Parathyroid adenoma (tissue), 2 donors: Measurements from ENCODE around the gene USP10.

Source experiments
- H2AFZ ChIP-seq: fragments of 300-600 bp; sonication (generic); one replicate; pipeline ENCODE4 v1.7.0; 2017; ENCODE audit warnings: antibody characterized with exemption, mild to moderate bottlenecking
- H3K27ac ChIP-seq: fragments of 300-600 bp; sonication (generic); one replicate; pipeline ENCODE4 v1.7.0; 2017
- H3K27me3 ChIP-seq: fragments of 300-600 bp; sonication (generic); one replicate; pipeline ENCODE4 v1.7.0; 2017; ENCODE audit warnings: low read length; ENCODE audit not compliant: control insufficient read depth, insufficient read depth
- H3K36me3 ChIP-seq: fragments of 300-600 bp; sonication (generic); one replicate; pipeline ENCODE4 v1.7.0; 2017; ENCODE audit warnings: low read length; ENCODE audit not compliant: control insufficient read depth, insufficient read depth
- H3K4me1 ChIP-seq: fragments of 300-600 bp; sonication (generic); one replicate; pipeline ENCODE4 v1.7.0; 2017; ENCODE audit warnings: control low read depth
- H3K4me2 ChIP-seq: fragments of 300-600 bp; sonication (generic); one replicate; pipeline ENCODE4 v1.7.0; 2017; ENCODE audit warnings: low read length
- H3K4me3 ChIP-seq: fragments of 300-600 bp; sonication (generic); one replicate; pipeline ENCODE4 v1.7.0; 2017; ENCODE audit warnings: low read depth, low read length
- H3K79me2 ChIP-seq: fragments of 300-600 bp; sonication (generic); one replicate; pipeline ENCODE4 v1.7.0; 2017; ENCODE audit warnings: control low read depth
- H3K9ac ChIP-seq: fragments of 300-600 bp; sonication (generic); one replicate; pipeline ENCODE4 v1.7.0; 2017; ENCODE audit warnings: mild to moderate bottlenecking
- H3K9me3 ChIP-seq: fragments of 300-600 bp; sonication (generic); one replicate; pipeline ENCODE4 v1.7.0; 2017; ENCODE audit warnings: low read length; ENCODE audit not compliant: control insufficient read depth
- CTCF ChIP-seq: fragments of 300-600 bp; sonication (generic); IDR thresholded peaks from one replicate; pipeline ENCODE4 v1.7.0; 2017; ENCODE audit warnings: antibody characterized with exemption, mild to moderate bottlenecking
- donor health status: primary hyperparathyroidism.

Gene USP10

GRCh38 chr16:84654998-84655397, 44.8 kb upstream of the USP10 start:
- no peak overlapping the region for H3K4me2 ChIP-seq
- no peaks in the 10 kb centered on the region for H3K27me3 ChIP-seq
- no peak overlapping the region for H2AFZ ChIP-seq
- no peaks in the 10 kb centered on the region for H3K9me3 ChIP-seq
- TF ChIP-seq CTCF, result no peak
- H3K36me3 ChIP-seq, result no peaks in the 10 kb centered on the region
- H3K4me3 ChIP-seq, result no peak overlapping the region
- H3K4me1 ChIP-seq, result peaks cover 5% of the 10 kb centered on the region
- H3K9ac ChIP-seq, result no peak overlapping the region
- no peak overlapping the region for H3K27ac ChIP-seq
- peaks cover 15% of the 10 kb centered on the region for H3K79me2 ChIP-seq

- Histone ChIP-seq H3K4me2 (no peak overlapping the region), H3K4me3 (no peak overlapping the region), H3K27me3 (no peaks in the 10 kb centered on the region), H2AFZ (no peak overlapping the region), H3K36me3 (no peaks in the 10 kb centered on the region), H3K4me1 (no peaks in the 10 kb centered on the region), H3K79me2 (peaks cover 13% of the 10 kb centered on the region), H3K9ac (no peak overlapping the region), H3K9me3 (no peaks in the 10 kb centered on the region), H3K27ac (no peak overlapping the region)
- no peak for TF ChIP-seq CTCF
Measured at GRCh38 chr16:84656649-84657048, 43.2 kb upstream of the USP10 start.

GRCh38 chr16:84657229-84657837, 42.5 kb upstream of the USP10 start:
- no peaks in the 10 kb centered on the region for H3K36me3 ChIP-seq
- H3K4me3 ChIP-seq, result no peak overlapping the region
- H3K4me2 ChIP-seq, result no peak overlapping the region
- H2AFZ ChIP-seq, result no peak overlapping the region
- no peaks in the 10 kb centered on the region for H3K27me3 ChIP-seq
- H3K79me2 ChIP-seq, result peaks cover 13% of the 10 kb centered on the region
- H3K27ac ChIP-seq, result no peak overlapping the region
- no peak for TF ChIP-seq CTCF
- no peaks in the 10 kb centered on the region for H3K9me3 ChIP-seq
- H3K4me1 ChIP-seq, result no peaks in the 10 kb centered on the region
- no peak overlapping the region for H3K9ac ChIP-seq

GRCh38 chr16:84658690-84659089, 41.1 kb upstream of the USP10 start:
- peaks cover 11% of the 10 kb centered on the region for H3K79me2 ChIP-seq
- no peak overlapping the region for H2AFZ ChIP-seq
- no peaks in the 10 kb centered on the region for H3K36me3 ChIP-seq
- H3K27me3 ChIP-seq, result no peaks in the 10 kb centered on the region
- no peak overlapping the region for H3K27ac ChIP-seq
- H3K9ac ChIP-seq, result no peak overlapping the region
- no peaks in the 10 kb centered on the region for H3K9me3 ChIP-seq
- TF ChIP-seq CTCF, result no peak
- H3K4me3 ChIP-seq, result no peak overlapping the region
- H3K4me2 ChIP-seq, result no peak overlapping the region
- no peaks in the 10 kb centered on the region for H3K4me1 ChIP-seq

- no peak for TF ChIP-seq CTCF
- no peaks in the 10 kb centered on the region for H3K4me1 ChIP-seq
- H3K27me3 ChIP-seq, result no peaks in the 10 kb centered on the region
- H3K9ac ChIP-seq, result no peak overlapping the region
- H3K4me2 ChIP-seq, result no peak overlapping the region
- H3K27ac ChIP-seq, result no peak overlapping the region
- H3K4me3 ChIP-seq, result no peak overlapping the region
- no peaks in the 10 kb centered on the region for H3K36me3 ChIP-seq
- H3K79me2 ChIP-seq, result peaks cover 16% of the 10 kb centered on the region
- H2AFZ ChIP-seq, result no peak overlapping the region
- H3K9me3 ChIP-seq, result no peaks in the 10 kb centered on the region
Measured at GRCh38 chr16:84659656-84660300, 40.0 kb upstream of the USP10 start.
